ENCODE results near the gene BTBD17.
A peak's percentile ranks its signal among the peaks of the same experiment; 100 is the strongest.

DNA sequence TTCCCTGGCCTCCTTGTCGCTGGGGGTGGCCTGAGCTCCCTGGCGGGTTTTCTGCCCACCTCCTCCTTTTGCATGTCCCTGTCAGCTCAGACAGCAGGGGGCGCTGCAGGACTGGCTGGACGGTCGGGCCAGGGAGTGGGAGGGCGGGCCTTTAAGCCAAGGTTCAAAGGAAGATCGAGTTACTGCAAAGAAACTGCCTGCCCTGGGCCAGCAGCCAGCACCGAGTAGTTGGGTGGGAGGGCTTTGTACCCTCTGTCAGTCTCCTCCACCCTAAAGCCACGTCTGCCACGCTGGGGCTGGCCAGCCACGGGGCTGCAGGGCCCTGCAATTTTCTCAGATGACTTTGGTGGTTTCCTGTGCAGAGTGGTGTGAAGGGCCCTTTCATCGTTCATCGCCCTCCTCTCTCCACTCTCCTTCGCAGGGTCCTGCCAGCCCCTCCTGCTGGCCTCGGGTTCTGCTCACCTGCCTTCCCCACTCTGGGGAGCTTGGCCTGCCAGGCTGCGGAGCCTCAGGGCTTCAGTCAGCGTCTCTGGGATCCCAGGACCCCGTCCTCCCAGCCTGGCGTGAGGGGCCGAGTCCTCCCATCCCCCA, 17.9 kb upstream of the BTBD17 start:
- TF ChIP-seq, protein P1, sequence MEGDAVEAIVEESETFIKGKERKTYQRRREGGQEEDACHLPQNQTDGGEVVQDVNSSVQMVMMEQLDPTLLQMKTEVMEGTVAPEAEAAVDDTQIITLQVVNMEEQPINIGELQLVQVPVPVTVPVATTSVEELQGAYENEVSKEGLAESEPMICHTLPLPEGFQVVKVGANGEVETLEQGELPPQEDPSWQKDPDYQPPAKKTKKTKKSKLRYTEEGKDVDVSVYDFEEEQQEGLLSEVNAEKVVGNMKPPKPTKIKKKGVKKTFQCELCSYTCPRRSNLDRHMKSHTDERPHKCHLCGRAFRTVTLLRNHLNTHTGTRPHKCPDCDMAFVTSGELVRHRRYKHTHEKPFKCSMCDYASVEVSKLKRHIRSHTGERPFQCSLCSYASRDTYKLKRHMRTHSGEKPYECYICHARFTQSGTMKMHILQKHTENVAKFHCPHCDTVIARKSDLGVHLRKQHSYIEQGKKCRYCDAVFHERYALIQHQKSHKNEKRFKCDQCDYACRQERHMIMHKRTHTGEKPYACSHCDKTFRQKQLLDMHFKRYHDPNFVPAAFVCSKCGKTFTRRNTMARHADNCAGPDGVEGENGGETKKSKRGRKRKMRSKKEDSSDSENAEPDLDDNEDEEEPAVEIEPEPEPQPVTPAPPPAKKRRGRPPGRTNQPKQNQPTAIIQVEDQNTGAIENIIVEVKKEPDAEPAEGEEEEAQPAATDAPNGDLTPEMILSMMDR (IDR thresholded peaks at IDR 0.05 in 4 of 5, conservative IDR thresholded peaks at IDR 0.05 in 1 of 5): peak; percentile 97 to 99 (median 99)
- TF ChIP-seq POLR2A (IDR thresholded peaks at IDR 0.05): no peak

Measured in gastrocnemius medialis (tissue), 4 donors.